K562 (cell line): ENCODE results near the gene NEXN. TPM values are rescaled to one million over a fixed set of nuclear protein-coding genes. Genes with fewer than 3 reads are reported as not detected.

ENCODE experiments used
- ATAC-seq: fragments of 200-7000 bp; cut with Tn5 transposase; 3 replicates; pipeline ENCODE4 v1.9.1; 2020; ENCODE audit warnings: moderate library complexity
- BruUV-seq: library from RNA; stranded (reverse); fragments of 400-500 nt; replicated peaks from 2 replicates; lab custom pipeline; 2021; lab: Mats Ljungman, UMichigan
- CTCF ChIA-PET: fragments of 300-600 bp; formaldehyde crosslinking; extraction: SDS; loops from one replicate; lab custom pipeline; 2021; ENCODE audit warnings: low intra/inter-chr PET ratio; lab: Yijun Ruan, JAX
- POLR2A ChIA-PET: fragments of 300-600, 350-650 bp; sonication (Branson Sonifier 250); formaldehyde crosslinking; extraction: SDS; loops from one replicate; lab custom pipeline; 2021; ENCODE audit warnings: antibody characterized with exemption, inconsistent platforms; lab: Yijun Ruan, JAX
- DNase-seq, 4 experiments: peaks; one replicate each; pipeline versions ENCODE4 v3.0.0 to v3.0.0-alpha.2; 2011 to 2018; ENCODE audit warnings: low spot score in 3 of 4, mixed read lengths in 3 of 4; ENCODE audit errors: extremely low read depth in 1 of 4
- FAIRE-seq: peaks from 2 replicates; lab custom pipeline; 2011; peaks lifted over from hg19 to GRCh38; lab: Jason Lieb, UNC
- H2AFZ ChIP-seq: 2 replicates; pipeline ENCODE4 v1.6.0; 2011; ENCODE audit warnings: low read depth, low read length, control low read depth, inconsistent platforms
- H3K27ac ChIP-seq: fragments of 200-600 bp; 3 replicates; pipeline ENCODE4 v1.8.0; 2011; ENCODE audit warnings: low read depth, mild to moderate bottlenecking, control low read depth, inconsistent platforms, low read length, moderate library complexity, mixed read lengths; ENCODE audit errors: extremely low read depth
- H3K27me3 ChIP-seq, 2 experiments: fragments of 300-600 bp in 1 of 2; 2 replicates in 1 of 2; 3 replicates in 1 of 2; pipeline versions ENCODE4 v1.6.0 to v1.8.0; 2011; ENCODE audit warnings: inconsistent platforms in 2 of 2, low read length in 2 of 2, mild to moderate bottlenecking in 1 of 2, mixed read lengths in 1 of 2, moderate library complexity in 1 of 2; ENCODE audit not compliant: control insufficient read depth in 2 of 2, insufficient read depth in 2 of 2
- H3K36me3 ChIP-seq: fragments of 300-600 bp; 3 replicates; pipeline ENCODE4 v1.8.0; 2011; ENCODE audit warnings: mild to moderate bottlenecking, low read length, inconsistent platforms; ENCODE audit not compliant: control insufficient read depth, insufficient read depth
- H3K4me1 ChIP-seq, 2 experiments: fragments of 200-600 bp in 1 of 2; replicated peaks in 1 of 2; 2 replicates in 1 of 2; 3 replicates in 1 of 2; pipeline versions ENCODE4 v1.5.1 to v1.8.0; 2011; ENCODE audit warnings: inconsistent platforms in 2 of 2, low read length in 2 of 2, mild to moderate bottlenecking in 1 of 2, mixed read lengths in 1 of 2, moderate library complexity in 1 of 2; ENCODE audit not compliant: control insufficient read depth in 2 of 2, insufficient read depth in 2 of 2
- H3K4me2 ChIP-seq: 2 replicates; pipeline ENCODE4 v1.6.1; 2011; ENCODE audit warnings: low read length, control low read depth, inconsistent platforms, mixed read lengths; ENCODE audit not compliant: insufficient read depth
- H3K4me3 ChIP-seq: fragments of 200-600 bp; sonication (generic), shearing (Covaris generic); 2 replicates; pipeline ENCODE4 v1.5.1; 2016; ENCODE audit warnings: control low read depth, inconsistent platforms
- H3K79me2 ChIP-seq: fragments of 200-600 bp; 3 replicates; pipeline ENCODE4 v1.8.0; 2011; ENCODE audit warnings: low read length, inconsistent platforms; ENCODE audit not compliant: control insufficient read depth, insufficient read depth
- H3K9ac ChIP-seq, 2 experiments: 2 replicates each; pipeline versions ENCODE4 v1.6.0 to v1.6.1; 2011; ENCODE audit warnings: low read depth in 2 of 2, low read length in 2 of 2, control low read depth in 1 of 2, inconsistent platforms in 1 of 2, mild to moderate bottlenecking in 1 of 2, mixed read lengths in 1 of 2; ENCODE audit not compliant: insufficient read depth in 1 of 2
- H3K9me1 ChIP-seq: one replicate; pipeline ENCODE4 v1.6.0; 2011; ENCODE audit warnings: inconsistent platforms, mild to moderate bottlenecking, low read length, moderate library complexity; ENCODE audit not compliant: control insufficient read depth, insufficient read depth
- H3K9me3 ChIP-seq: replicated peaks from 2 replicates; pipeline ENCODE4 v1.5.1; 2011; ENCODE audit warnings: low read depth, low read length, inconsistent platforms; ENCODE audit not compliant: control insufficient read depth, insufficient read depth
- H4K20me1 ChIP-seq: replicated peaks from 2 replicates; pipeline ENCODE4 v1.6.1; 2011; ENCODE audit warnings: low read length, inconsistent platforms, mixed read lengths; ENCODE audit not compliant: control insufficient read depth, insufficient read depth
- FUS ChIP-seq: fragments of 200-400 bp; formaldehyde crosslinking; optimal IDR thresholded peaks from 2 replicates; pipeline ENCODE3; 2017; ENCODE audit warnings: low read depth, low read length
- GABPB1 ChIP-seq: sonication (generic); formaldehyde crosslinking; IDR thresholded peaks from 2 replicates; pipeline ENCODE4 v1.8.0; 2022; ENCODE audit warnings: mild to moderate bottlenecking, missing genetic modification reagents
- IRF1 ChIP-seq: sonication (generic); formaldehyde crosslinking; IDR thresholded peaks from 2 replicates; pipeline ENCODE4 v1.8.0; 2022; ENCODE audit warnings: missing genetic modification reagents, mild to moderate bottlenecking, borderline replicate concordance
- RREB1 ChIP-seq: fragments of 250-450 bp; sonication (Bioruptor Pico); IDR thresholded peaks from 2 replicates; pipeline ENCODE4 v1.4.0; 2020
- SRSF9 ChIP-seq: fragments of 200-400 bp; formaldehyde crosslinking; IDR thresholded peaks from 2 replicates; pipeline ENCODE4 v1.6.1; 2017; ENCODE audit warnings: low read depth, low read length, borderline replicate concordance
- ZNF445 ChIP-seq: fragments of 250-450 bp; sonication (Bioruptor Pico); IDR thresholded peaks from 2 replicates; pipeline ENCODE4 v1.4.0; 2020; ENCODE audit warnings: low read depth, mild to moderate bottlenecking, moderate library complexity
- ZNF584 ChIP-seq: fragments of 200-800 bp; sonication (Bioruptor generic); IDR thresholded peaks from 2 replicates; pipeline ENCODE4 v1.6.1; 2016; ENCODE audit warnings: low read depth, mild to moderate bottlenecking, missing genetic modification characterization, missing compliant biosample characterization
- WGBS: fragments of 100-300 bp; shearing (Covaris generic); methylation state at CpG from one replicate; pipeline ENCODE4 v1.1.6; 2016; ENCODE audit warnings: low coverage, mixed read lengths; ENCODE audit not compliant: insufficient coverage; ENCODE audit errors: missing lambda C conversion rate; 5-methylcytosine and 5-hydroxymethylcytosine counted together
- in situ Hi-C: fragments of 300-500 bp; cut with MboI; formaldehyde crosslinking; loops from 4 replicates; pipeline ENCODE4 v1.15.0; 2018; ENCODE audit warnings: inconsistent platforms, mixed read lengths
- intact Hi-C: fragments of 100-400 bp; cut with micrococcal nuclease; formaldehyde crosslinking; loops from 2 replicates; pipeline ENCODE4 v1.14.2; 2022
- polyA plus RNA-seq, 8 experiments: library from polyadenylated mRNA; depleted of rRNA in 4 of 8; stranded (reverse) in 5 of 8; unstranded in 3 of 8; fragments of >200 nt; fragmentation: Nextera tagmentation in 2 of 8; fragmentation: Illumina TruSeq in 1 of 8; extraction: Ambion mirVana in 2 of 8; extraction: Trizol in 1 of 8; gene quantifications; 2 replicates each; pipeline versions ENCODE4 v1.2.1 to v1.2.3, GENCODE V29; 2011 to 2014; ENCODE audit warnings: inconsistent platforms in 1 of 8, missing spikeins in 1 of 8
- total RNA-seq, 7 experiments: library from RNA; depleted of rRNA in 6 of 7; stranded (reverse); fragments of >200 nt in 6 of 7; fragmentation: Illumina TruSeq in 2 of 7; extraction: Trizol in 2 of 7; gene quantifications; 2 replicates each; pipeline versions ENCODE4 v1.2.1 to v1.2.3, GENCODE V29; 2011 to 2021; ENCODE audit warnings: low replicate concordance in 1 of 7

The NEXN gene
- total and polyA plus RNA-seq, 9 of the 15 experiments (the other 6 are each of a cell fraction or from before 2014, with no cell fraction given), result 0.18 to 1.8 (median 0.76) TPM

DNA sequence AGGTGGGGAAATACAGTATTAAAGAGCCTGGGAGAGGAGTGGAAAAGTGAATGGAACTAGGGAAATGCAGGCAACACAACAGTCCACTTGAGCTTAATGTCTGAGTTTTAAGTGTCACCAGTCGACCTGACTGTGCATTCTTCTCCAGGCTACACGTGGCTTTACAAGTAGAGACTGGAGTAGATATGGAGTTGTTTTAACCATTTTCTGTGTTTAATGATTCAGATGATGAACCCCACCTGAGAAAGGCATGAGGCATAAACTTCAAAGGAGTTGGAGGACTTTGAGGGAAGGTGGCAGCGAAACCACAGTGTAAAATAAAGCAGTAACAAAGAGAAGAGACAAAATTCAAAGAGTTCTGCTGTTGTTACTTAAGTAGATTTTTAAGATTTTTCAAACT is 77.9 kb downstream of the NEXN start:
- BruUV-seq, result TSS peak; percentile 0
- ChIA-PET POLR2A (interaction anchor here (1.1 to 6.2 kb wide), 5 partner anchors 8 to 38 kb away, joined by 3 to 46 read pairs (median 5); partner anchors contain the start of genes DNAJB4 and FUBP1), CTCF (no interaction called here)
- no peak for FAIRE-seq
- intact Hi-C loops, result no loop called here
- Histone ChIP-seq H3K27ac (no peak overlapping the region), H3K4me1 (no peaks in the 10 kb centered on the region), H4K20me1 (peaks cover under 1% of the 10 kb centered on the region; the same call in 1 of the 2 replicates), H3K9me3 (no peaks in the 10 kb centered on the region), H3K4me3 (no peak overlapping the region), H2AFZ (no peak overlapping the region), H3K4me2 (no peak overlapping the region), H3K27me3 (no peaks in the 10 kb centered on the region), H3K9me1 (no peaks in the 10 kb centered on the region), H3K79me2 (peaks cover 86% of the 10 kb centered on the region), H3K9ac (no peak overlapping the region), H3K36me3 (peaks cover 100% of the 10 kb centered on the region)
- 79% methylated on average over 3 of the region's 3 CpGs for WGBS
- in situ Hi-C loops, result no loop called here
- DNase-seq, result no peak
- TF ChIP-seq SRSF9 (no peak), ZNF445 (no peak), IRF1 (CRISPR knock-in tag) (no peak), GABPB1 (CRISPR knock-in tag) (no peak), RREB1 (CRISPR knock-in tag) (no peak), FUS (no peak), ZNF584 (CRISPR knock-in tag) (no peak)
- ATAC-seq, result no peak
